ENCODE data around the gene TLL2. TPM values are rescaled to one million over a fixed set of nuclear protein-coding genes. Genes with fewer than 3 reads are reported as not detected.

Gene TLL2
- total and polyA plus RNA-seq, 7 experiments from 2014 or later: 0.24 TPM; not detected in 6

DNA sequence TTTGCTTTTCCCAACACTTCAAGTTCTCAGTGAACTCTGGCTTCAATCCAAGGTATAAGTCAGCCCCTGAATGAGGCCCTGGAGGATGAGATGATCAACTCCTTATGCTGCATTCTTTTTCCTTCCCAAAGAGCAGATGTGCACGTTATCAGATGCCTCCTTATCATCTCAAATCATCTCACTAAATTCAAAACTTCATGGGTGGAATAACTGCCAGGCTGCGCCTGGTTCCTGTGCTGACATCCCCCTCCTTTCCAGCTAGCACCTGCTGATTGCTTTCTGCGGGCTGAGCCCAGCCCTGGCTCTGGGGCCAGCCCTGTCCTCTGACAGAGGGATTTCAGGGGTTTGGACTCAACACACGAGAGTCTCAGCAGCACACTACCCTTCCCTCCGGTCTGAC, 44.9 kb downstream of the TLL2 start:
- ATAC-seq: no peak
- Histone ChIP-seq H3K4me1 (ENCODE audit: control insufficient read depth in 2 of 2, insufficient read depth in 2 of 2, low read length in 2 of 2) (no peaks in the 10 kb centered on the region), H3K36me3 (ENCODE audit: control insufficient read depth in 2 of 3, insufficient read depth in 3 of 3, low read length in 3 of 3) (no peaks in the 10 kb centered on the region), H3K9me3 (ENCODE audit: control insufficient read depth in 2 of 3, low read length in 3 of 3) (no peaks in the 10 kb centered on the region), H3K4me3 (ENCODE audit: low read length) (no peak overlapping the region), H3K27ac (ENCODE audit: low read depth, low read length) (no peak overlapping the region), H3K27me3 (ENCODE audit: control insufficient read depth in 2 of 2, insufficient read depth in 2 of 2, low read length in 2 of 2) (no peaks in the 10 kb centered on the region)
- Mint-ChIP-seq H3K4me3 (no peak overlapping the region), H3K36me3 (no peaks in the 10 kb centered on the region), H3K27ac (no peak overlapping the region), H3K27me3 (peaks cover 10 to 23% (median 19%) of the 10 kb centered on the region in 5 donors), H3K9me3 (no peaks in the 10 kb centered on the region), H3K4me1 (peaks cover 0 to 1% (median 0%) of the 10 kb centered on the region in 7 donors)
- ChIA-PET CTCF (no interaction called here), POLR2A (no interaction called here)
- intact Hi-C loops (cut with micrococcal nuclease): no loop called here
- no peak for DNase-seq

- intact Hi-C loops (cut with micrococcal nuclease): no loop called here
- no peaks in the 10 kb centered on the region for H3K4me1 Mint-ChIP-seq
- peaks cover 11 to 27% (median 23%) of the 10 kb centered on the region in 5 donors for H3K27me3 Mint-ChIP-seq
- H3K9me3 ChIP-seq (ENCODE audit: control insufficient read depth in 2 of 3, low read length in 3 of 3): no peaks in the 10 kb centered on the region
- no peak for ATAC-seq
- no peaks in the 10 kb centered on the region for H3K36me3 ChIP-seq (ENCODE audit: control insufficient read depth in 2 of 3, insufficient read depth in 3 of 3, low read length in 3 of 3)
- no peak overlapping the region for H3K27ac Mint-ChIP-seq
- no peak overlapping the region for H3K27ac ChIP-seq (ENCODE audit: low read depth, low read length)
- no peak overlapping the region for H3K4me3 Mint-ChIP-seq
- ChIA-PET CTCF (no interaction called here), POLR2A (no interaction called here)
- DNase-seq: no peak
- H3K27me3 ChIP-seq (ENCODE audit: control insufficient read depth in 2 of 2, insufficient read depth in 2 of 2, low read length in 2 of 2): no peaks in the 10 kb centered on the region
- H3K36me3 Mint-ChIP-seq: peaks cover 0 to 4% (median 0%) of the 10 kb centered on the region in 5 donors
- no peak overlapping the region for H3K4me3 ChIP-seq (ENCODE audit: low read length)
- peaks cover 0 to 9% (median 3%) of the 10 kb centered on the region in 11 donors for H3K9me3 Mint-ChIP-seq
- H3K4me1 ChIP-seq (ENCODE audit: control insufficient read depth in 2 of 2, insufficient read depth in 2 of 2, low read length in 2 of 2): no peaks in the 10 kb centered on the region
Observed at GRCh38 chr10:96465599-96465998, 48.1 kb downstream of the TLL2 start.

DNA sequence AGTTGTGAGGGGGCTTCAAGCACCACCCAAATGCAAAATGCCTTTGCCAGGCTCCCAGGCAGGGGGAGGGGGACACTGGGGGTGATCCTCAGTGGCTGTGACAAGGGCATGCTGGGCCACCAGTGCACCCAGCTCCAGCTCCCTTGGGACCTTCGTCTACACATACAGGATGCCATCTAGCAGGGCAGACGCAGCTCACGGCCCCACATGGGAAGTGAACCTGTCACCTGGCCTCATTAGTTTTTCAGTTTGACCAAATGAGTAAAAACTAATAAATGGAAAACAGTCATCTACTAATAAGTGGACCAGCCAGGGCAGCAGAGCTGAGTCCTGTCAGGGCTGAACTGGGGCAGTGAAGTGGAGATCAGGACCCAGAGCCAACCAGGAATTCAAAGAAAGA, 50.2 kb downstream of the TLL2 start:
- CTCF ChIA-PET: no interaction called here
- H3K27ac Mint-ChIP-seq: no peak overlapping the region
- no peak overlapping the region for H3K27ac ChIP-seq (ENCODE audit: low read depth, low read length)
- peaks cover 0 to 4% (median 0%) of the 10 kb centered on the region in 5 donors for H3K36me3 Mint-ChIP-seq
- intact Hi-C loops (cut with micrococcal nuclease): no loop called here
- no peaks in the 10 kb centered on the region for H3K4me1 ChIP-seq (ENCODE audit: control insufficient read depth in 2 of 2, insufficient read depth in 2 of 2, low read length in 2 of 2)
- no peak for DNase-seq
- ATAC-seq: no peak
- no peaks in the 10 kb centered on the region for H3K9me3 ChIP-seq (ENCODE audit: control insufficient read depth in 2 of 3, low read length in 3 of 3)
- H3K27me3 ChIP-seq (ENCODE audit: control insufficient read depth in 2 of 2, insufficient read depth in 2 of 2, low read length in 2 of 2): no peaks in the 10 kb centered on the region
- H3K4me3 ChIP-seq (ENCODE audit: low read length): no peak overlapping the region
- H3K36me3 ChIP-seq (ENCODE audit: control insufficient read depth in 2 of 3, insufficient read depth in 3 of 3, low read length in 3 of 3): no peaks in the 10 kb centered on the region
- H3K4me3 Mint-ChIP-seq: no peak overlapping the region
- POLR2A ChIA-PET: no interaction called here
- peaks cover 6 to 17% (median 12%) of the 10 kb centered on the region in 5 donors for H3K27me3 Mint-ChIP-seq
- no peaks in the 10 kb centered on the region for H3K4me1 Mint-ChIP-seq
- H3K9me3 Mint-ChIP-seq: peaks cover 0 to 12% (median 6%) of the 10 kb centered on the region in 11 donors

- peaks cover 0 to 4% (median 0%) of the 10 kb centered on the region in 5 donors for H3K36me3 Mint-ChIP-seq
- Histone ChIP-seq H3K4me3 (ENCODE audit: low read length) (no peak overlapping the region), H3K27me3 (ENCODE audit: control insufficient read depth in 2 of 2, insufficient read depth in 2 of 2, low read length in 2 of 2) (no peaks in the 10 kb centered on the region), H3K4me1 (ENCODE audit: control insufficient read depth in 2 of 2, insufficient read depth in 2 of 2, low read length in 2 of 2) (no peaks in the 10 kb centered on the region), H3K27ac (ENCODE audit: low read depth, low read length) (no peak overlapping the region), H3K36me3 (ENCODE audit: control insufficient read depth in 2 of 3, insufficient read depth in 3 of 3, low read length in 3 of 3) (no peaks in the 10 kb centered on the region), H3K9me3 (ENCODE audit: control insufficient read depth in 2 of 3, low read length in 3 of 3) (no peaks in the 10 kb centered on the region)
- ChIA-PET CTCF (no interaction called here), POLR2A (no interaction called here)
- no peak overlapping the region for H3K27ac Mint-ChIP-seq
- no peak overlapping the region for H3K4me3 Mint-ChIP-seq
- ATAC-seq (no peak), DNase-seq (no peak)
- H3K9me3 Mint-ChIP-seq: peaks cover 0 to 12% (median 6%) of the 10 kb centered on the region in 11 donors
- intact Hi-C loops (cut with micrococcal nuclease): no loop called here
- no peaks in the 10 kb centered on the region for H3K4me1 Mint-ChIP-seq
- H3K27me3 Mint-ChIP-seq: peaks cover 3 to 14% (median 7%) of the 10 kb centered on the region in 5 donors
Observed at GRCh38 chr10:96462606-96463151, 51.0 kb downstream of the TLL2 start.

GRCh38 chr10:96460316-96460715, 53.4 kb downstream of the TLL2 start:
- Mint-ChIP-seq H3K9me3 (peaks cover 0 to 12% (median 6%) of the 10 kb centered on the region in 11 donors), H3K36me3 (peaks cover 0 to 4% (median 0%) of the 10 kb centered on the region in 5 donors), H3K27me3 (peaks cover 0 to 26% (median 12%) of the 10 kb centered on the region in 5 donors), H3K4me3 (no peak overlapping the region), H3K27ac (no peak overlapping the region), H3K4me1 (no peaks in the 10 kb centered on the region)
- no peak overlapping the region for H3K4me3 ChIP-seq (ENCODE audit: low read length)
- H3K27me3 ChIP-seq (ENCODE audit: control insufficient read depth in 2 of 2, insufficient read depth in 2 of 2, low read length in 2 of 2): no peaks in the 10 kb centered on the region
- no peaks in the 10 kb centered on the region for H3K9me3 ChIP-seq (ENCODE audit: control insufficient read depth in 2 of 3, low read length in 3 of 3)
- DNase-seq (no peak), ATAC-seq (no peak)
- no peaks in the 10 kb centered on the region for H3K4me1 ChIP-seq (ENCODE audit: control insufficient read depth in 2 of 2, insufficient read depth in 2 of 2, low read length in 2 of 2)
- ChIA-PET POLR2A (no interaction called here), CTCF (interaction anchor here (0.6 kb wide), 1 partner anchor 88 kb away, joined by 3 read pairs; no protein-coding TSS in a partner anchor)
- H3K36me3 ChIP-seq (ENCODE audit: control insufficient read depth in 2 of 3, insufficient read depth in 3 of 3, low read length in 3 of 3): no peaks in the 10 kb centered on the region
- intact Hi-C loops (cut with micrococcal nuclease): no loop called here
- no peak overlapping the region for H3K27ac ChIP-seq (ENCODE audit: low read depth, low read length)

- ChIA-PET POLR2A (no interaction called here), CTCF (no interaction called here)
- Mint-ChIP-seq H3K9me3 (peaks cover 0 to 12% (median 6%) of the 10 kb centered on the region in 11 donors), H3K4me3 (no peak overlapping the region), H3K27ac (no peak overlapping the region), H3K27me3 (peaks cover 3 to 22% (median 5%) of the 10 kb centered on the region in 5 donors), H3K4me1 (no peaks in the 10 kb centered on the region), H3K36me3 (peaks cover 0 to 4% (median 0%) of the 10 kb centered on the region in 5 donors)
- DNase-seq (no peak), ATAC-seq (no peak)
- Histone ChIP-seq H3K27me3 (ENCODE audit: control insufficient read depth in 2 of 2, insufficient read depth in 2 of 2, low read length in 2 of 2) (no peaks in the 10 kb centered on the region), H3K27ac (ENCODE audit: low read depth, low read length) (no peak overlapping the region), H3K4me1 (ENCODE audit: control insufficient read depth in 2 of 2, insufficient read depth in 2 of 2, low read length in 2 of 2) (no peaks in the 10 kb centered on the region), H3K4me3 (ENCODE audit: low read length) (no peak overlapping the region), H3K9me3 (ENCODE audit: control insufficient read depth in 2 of 3, low read length in 3 of 3) (no peaks in the 10 kb centered on the region), H3K36me3 (ENCODE audit: control insufficient read depth in 2 of 3, insufficient read depth in 3 of 3, low read length in 3 of 3) (no peaks in the 10 kb centered on the region)
- intact Hi-C loops (cut with micrococcal nuclease): no loop called here
Observed at GRCh38 chr10:96457341-96457740, 56.4 kb downstream of the TLL2 start.

GRCh38 chr10:96456296-96456840, 57.4 kb downstream of the TLL2 start:
- Histone ChIP-seq H3K27ac (ENCODE audit: low read depth, low read length) (no peak overlapping the region), H3K27me3 (ENCODE audit: control insufficient read depth in 2 of 2, insufficient read depth in 2 of 2, low read length in 2 of 2) (no peaks in the 10 kb centered on the region), H3K4me3 (ENCODE audit: low read length) (no peak overlapping the region), H3K4me1 (ENCODE audit: control insufficient read depth in 2 of 2, insufficient read depth in 2 of 2, low read length in 2 of 2) (no peaks in the 10 kb centered on the region), H3K9me3 (ENCODE audit: control insufficient read depth in 2 of 3, low read length in 3 of 3) (no peaks in the 10 kb centered on the region), H3K36me3 (ENCODE audit: control insufficient read depth in 2 of 3, insufficient read depth in 3 of 3, low read length in 3 of 3) (no peaks in the 10 kb centered on the region)
- ChIA-PET CTCF (interaction anchor here (0.6 kb wide), 1 partner anchor 12 kb away, joined by 4 read pairs; no protein-coding TSS in a partner anchor), POLR2A (no interaction called here)
- ATAC-seq: no peak
- Mint-ChIP-seq H3K9me3 (peaks cover 0 to 8% (median 4%) of the 10 kb centered on the region in 11 donors), H3K36me3 (no peaks in the 10 kb centered on the region), H3K4me3 (no peak overlapping the region), H3K27ac (no peak overlapping the region), H3K27me3 (peaks cover 3 to 22% (median 5%) of the 10 kb centered on the region in 5 donors), H3K4me1 (no peaks in the 10 kb centered on the region)
- intact Hi-C loops (cut with micrococcal nuclease): no loop called here
- DNase-seq: no peak
